ENCODE measurements around the gene RMND5B. TPM values are rescaled to one million over a fixed set of nuclear protein-coding genes. Genes with fewer than 3 reads are reported as not detected.

RMND5B gene
- total and polyA plus RNA-seq, 10 of the 15 experiments (the other 5 are each of a cell fraction or from before 2014, with no cell fraction given) = 1.6 to 50.7 (median 30.9) TPM

- TF ChIP-seq SMARCA5 (IDR thresholded peaks at IDR 0.05) = no peak
- TF ChIP-seq IKZF1 (conservative IDR thresholded peaks at IDR 0.05) = peak; percentile 61; the same call in 1 of the 2 replicates
- peak; percentile 37 for TF ChIP-seq E4F1 (IDR thresholded peaks at IDR 0.05; ENCODE audit: borderline replicate concordance, partially characterized antibody)
- TF ChIP-seq CREM (IDR thresholded peaks at IDR 0.05; ENCODE audit: low read depth) = peak; percentile 98
- TF ChIP-seq SKIL (IDR thresholded peaks at IDR 0.05; ENCODE audit: low read depth, poor library complexity, severe bottlenecking) = no peak
- TF ChIP-seq IKZF2 (IDR thresholded peaks at IDR 0.05) = peak in 1 of 2 experiments; percentile 43; a peak in 1 of 4 replicates
- peak; percentile 64 for TF ChIP-seq BACH1 (IDR thresholded peaks at IDR 0.05; ENCODE audit: borderline replicate concordance)
- peak; percentile 96 for TF ChIP-seq HDGF (IDR thresholded peaks at IDR 0.05)
- TF ChIP-seq GABPA (IDR thresholded peaks at IDR 0.05; ENCODE audit: low read depth) = peak; percentile 81
- peak; percentile 88 for TF ChIP-seq NFYB (IDR thresholded peaks at IDR 0.05; ENCODE audit: insufficient read depth, low read depth, low read length)
- peak; percentile 74 for TF ChIP-seq CHD2 (IDR thresholded peaks at IDR 0.05; ENCODE audit: borderline replicate concordance, low read depth, low read length)
- TF ChIP-seq, protein P1, sequence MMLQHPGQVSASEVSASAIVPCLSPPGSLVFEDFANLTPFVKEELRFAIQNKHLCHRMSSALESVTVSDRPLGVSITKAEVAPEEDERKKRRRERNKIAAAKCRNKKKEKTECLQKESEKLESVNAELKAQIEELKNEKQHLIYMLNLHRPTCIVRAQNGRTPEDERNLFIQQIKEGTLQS (IDR thresholded peaks at IDR 0.05; ENCODE audit: borderline replicate concordance, extremely low read depth, low read depth, low read length) = peak; percentile 17; the same call in 1 of the 2 replicates
- TF ChIP-seq ELK1 (IDR thresholded peaks at IDR 0.05; ENCODE audit: low read depth, low read length) = peak; percentile 46; the same call in 1 of the 2 replicates
- TF ChIP-seq RBBP5 (conservative IDR thresholded peaks at IDR 0.05) = no peak
- TF ChIP-seq TBL1XR1 (IDR thresholded peaks at IDR 0.05; ENCODE audit: low read depth, low read length) = no peak
- no peak for TF ChIP-seq ZNF622 (IDR thresholded peaks at IDR 0.05)
- TF ChIP-seq, protein P2, sequence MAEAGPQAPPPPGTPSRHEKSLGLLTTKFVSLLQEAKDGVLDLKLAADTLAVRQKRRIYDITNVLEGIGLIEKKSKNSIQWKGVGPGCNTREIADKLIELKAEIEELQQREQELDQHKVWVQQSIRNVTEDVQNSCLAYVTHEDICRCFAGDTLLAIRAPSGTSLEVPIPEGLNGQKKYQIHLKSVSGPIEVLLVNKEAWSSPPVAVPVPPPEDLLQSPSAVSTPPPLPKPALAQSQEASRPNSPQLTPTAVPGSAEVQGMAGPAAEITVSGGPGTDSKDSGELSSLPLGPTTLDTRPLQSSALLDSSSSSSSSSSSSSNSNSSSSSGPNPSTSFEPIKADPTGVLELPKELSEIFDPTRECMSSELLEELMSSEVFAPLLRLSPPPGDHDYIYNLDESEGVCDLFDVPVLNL (IDR thresholded peaks at IDR 0.05; ENCODE audit: low read depth, low read length) = no peak
- no peak for TF ChIP-seq ZNF24 (IDR thresholded peaks at IDR 0.05)
- 0 out of 2 replicates have a peak, but pooled peaks have one; percentile 31 for TF ChIP-seq CBFB (IDR thresholded peaks at IDR 0.05; ENCODE audit: low read depth)
- TF ChIP-seq POLR2AphosphoS5 (IDR thresholded peaks at IDR 0.05; ENCODE audit: low read length) = peak; percentile 56
- peak; percentile 94 for TF ChIP-seq NR2C1 (IDR thresholded peaks at IDR 0.05)
- TF ChIP-seq SPI1 (IDR thresholded peaks at IDR 0.05; ENCODE audit: borderline replicate concordance, insufficient read depth, low read depth, low read length) = peak; percentile 59
- TF ChIP-seq SIX5 (IDR thresholded peaks at IDR 0.05; ENCODE audit: low read depth, low read length, severe bottlenecking) = peak; percentile 30
- peak; percentile 75 for TF ChIP-seq NBN (IDR thresholded peaks at IDR 0.05)
- peak; percentile 67 for TF ChIP-seq HCFC1 (IDR thresholded peaks at IDR 0.05; ENCODE audit: low read length)
These were observed 22.9 kb downstream of the RMND5B start, which contains the start of gene NHP2 (continued) for GRCh38 chr5:178153530-178154340.

All from GM12878 (cell line).